GM23248 (cell line): Measurements from ENCODE around the gene ZMIZ1. TPM values are rescaled to one million over a fixed set of nuclear protein-coding genes. Genes with fewer than 3 reads are reported as not detected.

Experiments
- DNase-seq: peaks from one replicate; pipeline ENCODE4 v3.0.0-alpha.2; 2015
- H2AFZ ChIP-seq: fragments of 200-600 bp; sonication (generic); 2 replicates; pipeline ENCODE4 v1.6.1; 2016; ENCODE audit warnings: antibody characterized with exemption
- H3F3A ChIP-seq: fragments of 200-600 bp; sonication (generic); 2 replicates; pipeline ENCODE4 v1.6.1; 2016; ENCODE audit warnings: mild to moderate bottlenecking, antibody characterized with exemption, mixed run types; ENCODE audit not compliant: insufficient read depth
- H3K27ac ChIP-seq: fragments of 200-600 bp; sonication (generic); 2 replicates; pipeline ENCODE4 v1.5.1; 2016; ENCODE audit warnings: mild to moderate bottlenecking
- H3K27me3 ChIP-seq: fragments of 200-600 bp; sonication (generic); replicated peaks from 2 replicates; pipeline ENCODE4 v1.6.1; 2016; ENCODE audit warnings: mild to moderate bottlenecking; ENCODE audit not compliant: insufficient read depth
- H3K36me3 ChIP-seq: fragments of 200-600 bp; sonication (generic); 2 replicates; pipeline ENCODE4 v1.6.1; 2016; ENCODE audit warnings: low read depth, mild to moderate bottlenecking
- H3K4me1 ChIP-seq: fragments of 200-600 bp; sonication (generic); 2 replicates; pipeline ENCODE4 v1.6.1; 2016; ENCODE audit warnings: mild to moderate bottlenecking; ENCODE audit not compliant: insufficient read depth
- H3K4me2 ChIP-seq: fragments of 200-600 bp; sonication (generic); one replicate; pipeline ENCODE4 v1.6.1; 2016; ENCODE audit warnings: mild to moderate bottlenecking; ENCODE audit not compliant: unreplicated experiment
- H3K4me3 ChIP-seq: fragments of 200-600 bp; sonication (generic); 2 replicates; pipeline ENCODE4 v1.5.1; 2016; ENCODE audit warnings: mild to moderate bottlenecking
- H3K79me2 ChIP-seq: fragments of 200-600 bp; sonication (generic); 2 replicates; pipeline ENCODE4 v1.6.1; 2016; ENCODE audit warnings: mild to moderate bottlenecking; ENCODE audit not compliant: insufficient read depth
- H3K9ac ChIP-seq: fragments of 200-600 bp; sonication (generic); 2 replicates; pipeline ENCODE4 v1.6.1; 2016; ENCODE audit warnings: mild to moderate bottlenecking
- H3K9me2 ChIP-seq: fragments of 200-600 bp; sonication (generic); 2 replicates; pipeline ENCODE4 v1.6.1; 2016; ENCODE audit warnings: mixed run types, mild to moderate bottlenecking, moderate library complexity; ENCODE audit not compliant: insufficient read depth
- H3K9me3 ChIP-seq: fragments of 200-600 bp; sonication (generic); one replicate; pipeline ENCODE4 v1.6.1; 2017; ENCODE audit warnings: low read depth
- H4K20me1 ChIP-seq: fragments of 200-600 bp; sonication (generic); 2 replicates; pipeline ENCODE4 v1.6.0; 2016; ENCODE audit not compliant: insufficient read depth
- EZH2 ChIP-seq: fragments of 200-600 bp; sonication (generic); IDR thresholded peaks from 2 replicates; pipeline ENCODE4 v1.6.1; 2018; ENCODE audit warnings: antibody characterized with exemption, mild to moderate bottlenecking; ENCODE audit not compliant: insufficient read depth, poor library complexity, severe bottlenecking
- EZH2phosphoT487 ChIP-seq: fragments of 200-600 bp; sonication (generic); IDR thresholded peaks from 2 replicates; pipeline ENCODE4 v1.6.1; 2018; ENCODE audit warnings: antibody characterized with exemption, moderate library complexity, mild to moderate bottlenecking, low read depth; ENCODE audit not compliant: insufficient read depth
- WGBS, 2 experiments: methylation state at CpG; one replicate each; pipeline ENCODE4 v1.1.6; 2015 to 2017; ENCODE audit warnings: low lambda C conversion rate in 2 of 2, low coverage in 1 of 2; ENCODE audit errors: missing lambda C conversion rate in 2 of 2; 5-methylcytosine and 5-hydroxymethylcytosine counted together
- in situ Hi-C: fragments of 300-500 bp; cut with MboI; formaldehyde crosslinking; loops from 2 replicates; pipeline ENCODE4 v1.15.0; 2020
- polyA plus RNA-seq: library from polyadenylated mRNA; unstranded; fragments of >200 nt; fragmentation: Nextera tagmentation; extraction: Ambion mirVana; gene quantifications from 2 replicates; pipeline ENCODE4 v1.2.1, GENCODE V29; 2016
- total RNA-seq: library from RNA; depleted of rRNA; stranded (reverse); fragments of >200 nt; shearing (Covaris generic); gene quantifications from 2 replicates; pipeline ENCODE4 v1.2.3, GENCODE V29; 2014

The ZMIZ1 gene
- total and polyA plus RNA-seq, 2 experiments from 2014 or later: 21.9 to 28.4 TPM

DNA sequence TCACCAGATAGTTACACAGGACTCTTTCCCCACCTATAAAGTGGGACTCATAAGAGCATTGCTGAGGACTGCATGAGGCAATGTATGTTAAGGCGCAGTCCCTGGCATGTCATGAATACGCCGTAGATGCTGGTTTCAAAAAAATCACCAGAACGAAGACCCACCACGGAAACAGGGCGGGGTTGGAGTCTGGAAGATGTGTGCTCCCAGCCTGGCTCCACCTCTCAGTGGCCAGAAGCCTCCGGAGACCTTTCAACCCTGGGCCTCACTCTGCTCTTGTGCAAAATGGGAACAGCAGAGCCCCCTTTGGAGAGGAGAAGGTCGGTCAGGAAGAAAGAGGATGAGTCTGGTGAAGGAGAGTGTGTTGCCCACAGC is 12.4 kb upstream of the ZMIZ1 start:
- DNase-seq: no peak
- Histone ChIP-seq H3K9ac (no peak overlapping the region), H3K36me3 (no peaks in the 10 kb centered on the region), H2AFZ (no peak overlapping the region), H3K79me2 (no peaks in the 10 kb centered on the region), H3K4me3 (no peak overlapping the region), H3F3A (no peaks in the 10 kb centered on the region), H3K9me2 (no peaks in the 10 kb centered on the region), H3K9me3 (no peaks in the 10 kb centered on the region), H3K27ac (no peak overlapping the region), H3K4me1 (no peaks in the 10 kb centered on the region), H4K20me1 (no peaks in the 10 kb centered on the region), H3K4me2 (no peak overlapping the region), H3K27me3 (no peaks in the 10 kb centered on the region)
- in situ Hi-C loops: no loop called here
- TF ChIP-seq EZH2 (no peak), EZH2phosphoT487 (no peak)
- WGBS, 2 experiments: 83 to 85% methylated on average over 8 of the region's 8 CpGs

DNA sequence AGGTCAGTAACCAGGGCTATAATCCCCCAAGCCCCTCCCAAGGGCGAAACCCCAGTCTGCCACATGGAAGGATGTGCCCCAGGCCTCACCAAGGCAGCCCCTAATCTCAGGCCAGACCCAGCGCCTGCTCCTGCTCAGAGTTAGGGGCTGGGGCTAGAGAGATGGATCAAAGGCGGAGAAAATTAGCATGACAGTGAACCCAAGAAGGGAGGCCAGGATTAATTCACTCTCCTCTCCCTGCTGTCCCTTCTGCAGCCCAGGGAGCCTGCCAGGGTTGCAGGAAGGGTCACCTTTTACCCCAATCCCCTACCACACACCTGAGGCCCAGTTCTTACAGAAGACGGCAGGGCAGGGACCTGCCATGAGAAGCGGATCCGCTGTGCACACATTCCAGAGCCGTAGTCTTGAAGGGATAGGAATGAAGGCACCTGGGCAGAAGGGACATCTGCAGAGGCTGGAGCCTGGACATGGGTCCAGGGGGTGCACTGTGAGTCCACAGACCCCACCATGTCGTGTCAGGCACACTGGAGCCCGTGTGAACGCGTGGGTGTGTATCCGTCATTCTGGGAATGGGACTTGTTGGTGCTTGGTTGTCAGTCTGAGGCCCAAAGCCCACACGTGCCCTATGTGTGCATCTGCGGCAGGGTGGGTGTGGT is 11.9 kb upstream of the ZMIZ1 start:
- Histone ChIP-seq H3F3A (no peaks in the 10 kb centered on the region), H3K9ac (no peak overlapping the region), H3K79me2 (no peaks in the 10 kb centered on the region), H3K27ac (no peak overlapping the region), H3K4me1 (no peaks in the 10 kb centered on the region), H3K9me2 (no peaks in the 10 kb centered on the region), H4K20me1 (no peaks in the 10 kb centered on the region), H3K36me3 (no peaks in the 10 kb centered on the region), H3K27me3 (no peaks in the 10 kb centered on the region), H3K9me3 (no peaks in the 10 kb centered on the region), H2AFZ (no peak overlapping the region), H3K4me2 (no peak overlapping the region), H3K4me3 (no peak overlapping the region)
- 91 to 93% methylated on average over 14 of the region's 14 CpGs for WGBS, 2 experiments
- in situ Hi-C loops: no loop called here
- no peak for DNase-seq
- TF ChIP-seq EZH2 (no peak), EZH2phosphoT487 (no peak)

DNA sequence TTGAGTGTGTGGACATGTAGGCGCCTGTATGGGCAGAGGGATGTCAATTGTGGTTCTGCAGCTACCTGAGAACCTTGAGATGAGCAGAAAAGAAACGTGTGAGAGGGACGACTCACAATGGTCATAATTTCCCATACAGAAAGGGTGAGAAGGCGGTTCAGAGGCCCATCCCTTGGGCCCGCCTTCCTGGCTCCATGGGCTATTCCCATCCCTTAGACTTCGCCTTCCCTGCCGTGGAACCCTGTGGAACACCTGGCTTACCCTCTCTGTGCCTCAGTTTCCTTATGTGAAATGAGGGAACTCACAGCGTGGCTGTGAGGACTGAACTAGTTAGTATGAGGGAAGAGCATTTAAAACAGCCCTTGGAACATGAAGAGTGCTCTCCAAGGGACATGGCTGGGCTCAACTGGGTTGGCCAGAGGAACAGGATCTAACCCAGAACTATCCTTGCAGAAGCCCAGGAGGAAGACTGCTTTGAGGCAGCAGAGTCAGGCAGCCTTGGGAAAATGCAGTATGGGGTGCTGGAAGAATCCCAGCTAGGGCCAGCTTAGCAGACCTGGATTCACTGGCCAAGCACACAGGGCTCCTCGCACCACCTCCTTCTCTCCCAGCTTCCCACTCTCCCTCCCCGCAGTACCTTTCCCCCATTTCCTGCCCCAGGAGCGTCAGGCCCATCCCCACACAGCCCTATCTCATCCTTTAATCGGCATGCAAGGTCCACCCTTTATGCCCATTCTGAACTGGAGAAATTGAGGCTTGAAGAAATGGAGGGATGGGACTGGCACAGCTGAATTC is 11.1 kb upstream of the ZMIZ1 start:
- H3K27me3 ChIP-seq: no peaks in the 10 kb centered on the region
- H3K4me2 ChIP-seq: no peak overlapping the region
- no peak overlapping the region for H2AFZ ChIP-seq
- no peaks in the 10 kb centered on the region for H3F3A ChIP-seq
- DNase-seq: no peak
- in situ Hi-C loops: no loop called here
- no peaks in the 10 kb centered on the region for H3K9me2 ChIP-seq
- no peaks in the 10 kb centered on the region for H3K36me3 ChIP-seq
- H3K79me2 ChIP-seq: no peaks in the 10 kb centered on the region
- H3K4me3 ChIP-seq: no peak overlapping the region
- no peaks in the 10 kb centered on the region for H3K9me3 ChIP-seq
- H4K20me1 ChIP-seq: no peaks in the 10 kb centered on the region
- H3K9ac ChIP-seq: no peak overlapping the region
- TF ChIP-seq EZH2 (no peak), EZH2phosphoT487 (no peak)
- 87 to 88% methylated on average over 12 of the region's 12 CpGs for WGBS, 2 experiments
- H3K27ac ChIP-seq: no peak overlapping the region
- H3K4me1 ChIP-seq: no peaks in the 10 kb centered on the region

DNA sequence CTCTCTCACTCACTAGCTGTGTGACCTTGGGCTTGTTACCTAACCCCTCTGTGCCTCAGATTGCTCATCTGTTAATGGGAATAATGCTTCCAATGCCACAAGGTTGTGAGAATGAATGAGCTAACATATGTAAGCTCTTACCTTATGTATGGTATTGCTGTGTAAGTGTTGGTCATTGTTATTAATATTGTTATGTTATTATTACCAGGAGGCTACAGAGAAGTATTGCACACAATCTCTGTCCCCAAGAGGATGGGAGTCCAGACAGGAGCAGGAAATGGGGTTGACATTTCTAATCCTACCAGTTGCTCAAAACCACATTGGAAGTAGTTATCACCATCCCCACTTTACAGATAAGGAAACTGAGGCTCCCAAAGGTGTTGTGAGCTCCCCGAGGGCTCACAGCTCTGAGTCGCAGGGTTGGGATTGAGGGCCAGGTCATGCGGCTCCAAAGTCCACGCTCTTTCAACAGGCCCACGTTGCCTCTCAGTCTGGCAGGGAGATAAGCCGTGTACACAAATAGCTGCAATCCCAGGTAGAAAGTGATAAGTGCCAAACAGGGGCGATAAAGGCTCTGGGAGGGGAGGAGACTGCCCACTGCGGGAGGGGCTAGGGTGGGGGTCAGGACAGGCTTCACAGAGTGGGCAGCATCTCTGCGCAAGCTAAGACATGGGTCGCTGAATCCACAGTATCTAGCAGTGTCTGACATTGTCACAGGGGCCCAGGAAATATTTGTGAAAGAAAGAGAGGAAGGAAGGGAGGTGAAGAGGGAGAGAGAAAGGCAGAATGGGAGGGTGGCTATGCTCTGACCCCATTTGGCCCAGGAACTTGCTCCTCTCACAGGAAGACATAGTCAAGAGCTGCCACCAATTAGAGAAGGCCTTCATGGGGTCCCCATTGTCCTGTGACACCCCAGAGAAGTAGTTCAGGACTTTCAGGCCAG is 9.6 kb upstream of the ZMIZ1 start:
- 82 to 88% methylated on average over 7 to 10 of the region's 10 CpGs for WGBS, 2 experiments
- in situ Hi-C loops: no loop called here
- no peaks in the 10 kb centered on the region for H3K4me1 ChIP-seq
- no peaks in the 10 kb centered on the region for H3K9me3 ChIP-seq
- H3K4me3 ChIP-seq: no peak overlapping the region
- no peak for DNase-seq
- no peak overlapping the region for H3K27ac ChIP-seq
- no peak overlapping the region for H2AFZ ChIP-seq
- no peaks in the 10 kb centered on the region for H3K36me3 ChIP-seq
- TF ChIP-seq EZH2 (no peak), EZH2phosphoT487 (no peak)
- no peak overlapping the region for H3K4me2 ChIP-seq
- no peaks in the 10 kb centered on the region for H4K20me1 ChIP-seq
- H3K27me3 ChIP-seq: no peaks in the 10 kb centered on the region
- H3K9me2 ChIP-seq: no peaks in the 10 kb centered on the region
- no peak overlapping the region for H3K9ac ChIP-seq
- H3K79me2 ChIP-seq: no peaks in the 10 kb centered on the region
- H3F3A ChIP-seq: no peaks in the 10 kb centered on the region
